HuH-7.5 (cell line): ENCODE results near the gene GINS2.

Experiments used
- DNase-seq: peaks from one replicate; pipeline ENCODE4 v3.0.0; 2011; ENCODE audit warnings: low spot score

GINS2 gene

GRCh38 chr16:85653290-85653891 is 35.4 kb downstream of the GINS2 start:
- DNase-seq: no peak

GRCh38 chr16:85652431-85653221 is 36.1 kb downstream of the GINS2 start:
- DNase-seq: peak; percentile 68

- DNase-seq: no peak
Measured at GRCh38 chr16:85651629-85652430, 36.9 kb downstream of the GINS2 start.

- DNase-seq: no peak
Measured at GRCh38 chr16:85650844-85651628, 37.7 kb downstream of the GINS2 start.

- DNase-seq: no peak
Measured at GRCh38 chr16:85650135-85650843, 38.5 kb downstream of the GINS2 start.

- no peak for DNase-seq
Measured at GRCh38 chr16:85649411-85650134, 39.2 kb downstream of the GINS2 start.

- no peak for DNase-seq
Measured at GRCh38 chr16:85648805-85649204, 39.9 kb downstream of the GINS2 start.

- DNase-seq: no peak
Measured at GRCh38 chr16:85648070-85648714, 40.6 kb downstream of the GINS2 start.

- DNase-seq: no peak
Measured at GRCh38 chr16:85646976-85647375, 41.8 kb downstream of the GINS2 start.

GRCh38 chr16:85646358-85646907 is 42.3 kb downstream of the GINS2 start:
- no peak for DNase-seq

- no peak for DNase-seq
Measured at GRCh38 chr16:85645021-85645589, 43.6 kb downstream of the GINS2 start.

- DNase-seq: no peak
Measured at GRCh38 chr16:85644093-85644712, 44.6 kb downstream of the GINS2 start.

- no peak for DNase-seq
Measured at GRCh38 chr16:85643631-85644030, 45.1 kb downstream of the GINS2 start.

- no peak for DNase-seq
Measured at GRCh38 chr16:85642762-85643358, 45.9 kb downstream of the GINS2 start.

- DNase-seq: no peak
Measured at GRCh38 chr16:85641776-85642176, 47.0 kb downstream of the GINS2 start.

GRCh38 chr16:85641305-85641704 is 47.4 kb downstream of the GINS2 start:
- DNase-seq: no peak

GRCh38 chr16:85640585-85640984 is 48.2 kb downstream of the GINS2 start:
- no peak for DNase-seq

- no peak for DNase-seq
Measured at GRCh38 chr16:85640254-85640558, 48.5 kb downstream of the GINS2 start.
